Measurements from ENCODE around the gene NLGN1.

NLGN1 gene

GRCh38 chr3:174099724-174100123 is 702.2 kb downstream of the NLGN1 start:
- DNase-seq (ENCODE audit: low read depth), result no peak

- DNase-seq (ENCODE audit: low read depth), result no peak
Measured at GRCh38 chr3:174100744-174101143, 703.2 kb downstream of the NLGN1 start.

GRCh38 chr3:174101244-174101643 is 703.7 kb downstream of the NLGN1 start:
- no peak for DNase-seq (ENCODE audit: low read depth)

- DNase-seq (ENCODE audit: low read depth), result no peak
Measured at GRCh38 chr3:174102274-174102673, 704.7 kb downstream of the NLGN1 start.

GRCh38 chr3:174102866-174103265 is 705.3 kb downstream of the NLGN1 start:
- no peak for DNase-seq (ENCODE audit: low read depth)

GRCh38 chr3:174110761-174111160 is 713.2 kb downstream of the NLGN1 start:
- DNase-seq (ENCODE audit: low read depth), result no peak

- no peak for DNase-seq (ENCODE audit: low read depth)
Measured at GRCh38 chr3:174111776-174112175, 714.2 kb downstream of the NLGN1 start.

GRCh38 chr3:174116421-174116820 is 718.9 kb downstream of the NLGN1 start:
- peak; percentile 10 for DNase-seq (ENCODE audit: low read depth)

- no peak for DNase-seq (ENCODE audit: low read depth)
Measured at GRCh38 chr3:174120997-174121396, 723.5 kb downstream of the NLGN1 start.

GRCh38 chr3:174122411-174122810 is 724.9 kb downstream of the NLGN1 start:
- DNase-seq (ENCODE audit: low read depth), result no peak

GRCh38 chr3:174125267-174125824 is 727.8 kb downstream of the NLGN1 start:
- peak; percentile 8 for DNase-seq (ENCODE audit: low read depth)

- DNase-seq (ENCODE audit: low read depth), result peak; percentile 5
Measured at GRCh38 chr3:174126990-174127758, 729.6 kb downstream of the NLGN1 start.

- DNase-seq (ENCODE audit: low read depth), result no peak
Measured at GRCh38 chr3:174132006-174132405, 734.5 kb downstream of the NLGN1 start.

- DNase-seq (ENCODE audit: low read depth), result no peak
Measured at GRCh38 chr3:174132421-174133042, 735.0 kb downstream of the NLGN1 start.

GRCh38 chr3:174146008-174146407 is 748.5 kb downstream of the NLGN1 start:
- DNase-seq (ENCODE audit: low read depth), result no peak

GRCh38 chr3:174147798-174148197 is 750.3 kb downstream of the NLGN1 start:
- no peak for DNase-seq (ENCODE audit: low read depth)

GRCh38 chr3:174153871-174154270 is 756.3 kb downstream of the NLGN1 start:
- DNase-seq (ENCODE audit: low read depth), result no peak

- DNase-seq (ENCODE audit: low read depth), result no peak
Measured at GRCh38 chr3:174156200-174156599, 758.7 kb downstream of the NLGN1 start.

GRCh38 chr3:174158674-174159073 is 761.1 kb downstream of the NLGN1 start:
- DNase-seq (ENCODE audit: low read depth), result no peak

- DNase-seq (ENCODE audit: low read depth), result no peak
Measured at GRCh38 chr3:174159604-174160003, 762.1 kb downstream of the NLGN1 start.

- DNase-seq (ENCODE audit: low read depth), result no peak
Measured at GRCh38 chr3:174162550-174162949, 765.0 kb downstream of the NLGN1 start.

GRCh38 chr3:174168026-174168425 is 770.5 kb downstream of the NLGN1 start:
- no peak for DNase-seq (ENCODE audit: low read depth)

GRCh38 chr3:174168538-174169254 is 771.2 kb downstream of the NLGN1 start:
- DNase-seq (ENCODE audit: low read depth), result no peak
